Endothelial cell of umbilical vein (primary cell): Measurements from ENCODE around the gene AQP2.

ENCODE experiments used
- CTCF ChIP-seq, 2 donors: IDR thresholded peaks; 1 replicate in 1 of 2; 2 replicates in 1 of 2; pipeline ENCODE4 v1.5.1; 2011; ENCODE audit warnings: low read length in 2 of 2, mild to moderate bottlenecking in 2 of 2, moderate library complexity in 2 of 2, control low read depth in 1 of 2, inconsistent platforms in 1 of 2, low read depth in 1 of 2; ENCODE audit not compliant: insufficient read depth in 1 of 2; ENCODE audit errors: extremely low read depth in 1 of 2
- EZH2 ChIP-seq: IDR thresholded peaks from 2 replicates; pipeline ENCODE4 v1.6.1; 2012; ENCODE audit warnings: borderline replicate concordance, low read depth, mild to moderate bottlenecking, moderate library complexity, low read length, inconsistent platforms; ENCODE audit not compliant: severe bottlenecking
- FOS ChIP-seq: IDR thresholded peaks from 2 replicates; pipeline ENCODE4 v1.6.1; 2011; ENCODE audit warnings: mild to moderate bottlenecking, low read length, moderate library complexity, borderline replicate concordance; ENCODE audit not compliant: insufficient read depth
- GATA2 ChIP-seq: IDR thresholded peaks from 2 replicates; pipeline ENCODE4 v1.7.0; 2011; ENCODE audit warnings: low read depth, mild to moderate bottlenecking, moderate library complexity, mixed read lengths, low read length; ENCODE audit not compliant: insufficient read length, insufficient read depth
- JUN ChIP-seq: IDR thresholded peaks from 2 replicates; pipeline ENCODE4 v1.6.1; 2011; ENCODE audit warnings: borderline replicate concordance, low read depth; ENCODE audit not compliant: insufficient read length, insufficient read depth
- MYC ChIP-seq: IDR thresholded peaks from one replicate; pipeline ENCODE4 v1.6.1; 2011; ENCODE audit warnings: mild to moderate bottlenecking, low read depth, low read length
- POLR2A ChIP-seq: IDR thresholded peaks from 2 replicates; pipeline ENCODE4 v1.6.1; 2012; ENCODE audit warnings: low read depth, mild to moderate bottlenecking, control low read depth, low read length
- POLR2AphosphoS5 ChIP-seq: IDR thresholded peaks from 2 replicates; pipeline ENCODE4 v1.6.1; 2012; ENCODE audit warnings: low read depth, mild to moderate bottlenecking, control low read depth, low read length, moderate library complexity; ENCODE audit not compliant: insufficient read depth
- TF ChIP-seq, protein P1 (sequence below): IDR thresholded peaks from 2 replicates; pipeline ENCODE4 v1.6.1; 2011; ENCODE audit not compliant: insufficient read depth, insufficient read length

- TF ChIP-seq EZH2 (no peak), CTCF (IDR thresholded peaks at IDR 0.05; ENCODE audit: extremely low read depth in 1 of 2, insufficient read depth in 1 of 2, low read depth in 1 of 2, low read length in 2 of 2) (no peak), POLR2AphosphoS5 (no peak), POLR2A (no peak), FOS (no peak), JUN (no peak), MYC (no peak), GATA2 (no peak)
- TF ChIP-seq, protein P1, sequence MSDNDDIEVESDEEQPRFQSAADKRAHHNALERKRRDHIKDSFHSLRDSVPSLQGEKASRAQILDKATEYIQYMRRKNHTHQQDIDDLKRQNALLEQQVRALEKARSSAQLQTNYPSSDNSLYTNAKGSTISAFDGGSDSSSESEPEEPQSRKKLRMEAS: no peak
These were observed 5.5 kb downstream of the AQP2 start for GRCh38 chr12:49955899-49956662.
